ENCODE data around the gene PODN.

- no peak for TF ChIP-seq EZH2phosphoT487 (IDR thresholded peaks at IDR 0.05; ENCODE audit: low read depth)
- TF ChIP-seq, protein P1, sequence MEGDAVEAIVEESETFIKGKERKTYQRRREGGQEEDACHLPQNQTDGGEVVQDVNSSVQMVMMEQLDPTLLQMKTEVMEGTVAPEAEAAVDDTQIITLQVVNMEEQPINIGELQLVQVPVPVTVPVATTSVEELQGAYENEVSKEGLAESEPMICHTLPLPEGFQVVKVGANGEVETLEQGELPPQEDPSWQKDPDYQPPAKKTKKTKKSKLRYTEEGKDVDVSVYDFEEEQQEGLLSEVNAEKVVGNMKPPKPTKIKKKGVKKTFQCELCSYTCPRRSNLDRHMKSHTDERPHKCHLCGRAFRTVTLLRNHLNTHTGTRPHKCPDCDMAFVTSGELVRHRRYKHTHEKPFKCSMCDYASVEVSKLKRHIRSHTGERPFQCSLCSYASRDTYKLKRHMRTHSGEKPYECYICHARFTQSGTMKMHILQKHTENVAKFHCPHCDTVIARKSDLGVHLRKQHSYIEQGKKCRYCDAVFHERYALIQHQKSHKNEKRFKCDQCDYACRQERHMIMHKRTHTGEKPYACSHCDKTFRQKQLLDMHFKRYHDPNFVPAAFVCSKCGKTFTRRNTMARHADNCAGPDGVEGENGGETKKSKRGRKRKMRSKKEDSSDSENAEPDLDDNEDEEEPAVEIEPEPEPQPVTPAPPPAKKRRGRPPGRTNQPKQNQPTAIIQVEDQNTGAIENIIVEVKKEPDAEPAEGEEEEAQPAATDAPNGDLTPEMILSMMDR (IDR thresholded peaks at IDR 0.05; ENCODE audit: low read depth, low read length) = no peak
Observed at GRCh38 chr1:53074313-53075154, 12.5 kb downstream of the PODN start.
